Measurements from ENCODE around the gene ALDH1A1. TPM values are rescaled to one million over a fixed set of nuclear protein-coding genes. Genes with fewer than 3 reads are reported as not detected.

The ALDH1A1 gene
- total and polyA plus RNA-seq, 2 of the 8 experiments (the other 6 are each of a cell fraction or from before 2014, with no cell fraction given): 0.50 to 0.82 TPM

GRCh38 chr9:72872718-72873117 is 80.1 kb downstream of the ALDH1A1 start:
- no peak overlapping the region for H3K4me2 ChIP-seq (ENCODE audit: insufficient read depth in 1 of 2, low read depth in 2 of 2, low read length in 2 of 2)
- no peak overlapping the region for H2BK120ac ChIP-seq (replicated peaks; ENCODE audit: low read depth, low read length)
- no peak overlapping the region for H3K56ac ChIP-seq (replicated peaks; ENCODE audit: insufficient read length, low read depth, low read length)
- H2BK12ac ChIP-seq (ENCODE audit: low read depth, low read length): no peak overlapping the region
- H3K18ac ChIP-seq (ENCODE audit: extremely low read depth, low read length): no peak overlapping the region
- no peak overlapping the region for H3K14ac ChIP-seq (ENCODE audit: insufficient read length)
- no peaks in the 10 kb centered on the region for H3K79me2 ChIP-seq (ENCODE audit: control insufficient read depth in 1 of 2, insufficient read depth in 2 of 2, low read length in 2 of 2)
- H3K36me3 ChIP-seq (ENCODE audit: control insufficient read depth in 2 of 4, insufficient read depth in 4 of 4, low read length in 3 of 4): no peaks in the 10 kb centered on the region
- no peak overlapping the region for H2BK20ac ChIP-seq (ENCODE audit: low read length)
- H3K4me3 ChIP-seq (ENCODE audit: extremely low read depth in 1 of 4, insufficient read depth in 2 of 4, low read depth in 3 of 4, low read length in 4 of 4): no peak overlapping the region
- H2BK5ac ChIP-seq (ENCODE audit: low read depth, low read length): no peak overlapping the region
- no peak overlapping the region for H3K9ac ChIP-seq (replicated peaks in 1 of 4; ENCODE audit: extremely low read depth in 1 of 4, low read depth in 3 of 4, low read length in 3 of 4)
- H3K23ac ChIP-seq (ENCODE audit: insufficient read length): no peak overlapping the region
- no peaks in the 10 kb centered on the region; the same call in 1 of the 2 replicates for H3K23me2 ChIP-seq (ENCODE audit: low read depth, low read length)
- no peaks in the 10 kb centered on the region for H4K20me1 ChIP-seq (replicated peaks in 1 of 2; ENCODE audit: control insufficient read depth in 1 of 2, insufficient read depth in 2 of 2, low read length in 2 of 2)
- H3K27me3 ChIP-seq (replicated peaks in 1 of 4; ENCODE audit: control insufficient read depth in 3 of 4, extremely low read depth in 1 of 4, insufficient read depth in 3 of 4, low read length in 3 of 4): no peaks in the 10 kb centered on the region
- H2AK5ac ChIP-seq (ENCODE audit: low read depth, low read length): no peak overlapping the region
- no peak overlapping the region for H2BK15ac ChIP-seq (ENCODE audit: low read length)
- no peak overlapping the region for H3K4ac ChIP-seq (replicated peaks; ENCODE audit: insufficient read length, low read depth, low read length)
- ChIA-PET POLR2A (ENCODE audit: partially characterized antibody) (no interaction called here), CTCF (ENCODE audit: partially characterized antibody) (interaction anchor here (0.9 to 3.2 kb wide), 14 partner anchors 10 to 594 kb away, joined by 3 to 38 read pairs (median 6); no protein-coding TSS in a partner anchor)
- no peak overlapping the region for H3K27ac ChIP-seq (ENCODE audit: low read depth, low read length)
- H4K91ac ChIP-seq (replicated peaks; ENCODE audit: insufficient read length, low read length): no peak overlapping the region
- H4K5ac ChIP-seq (ENCODE audit: insufficient read length, low read depth, low read length): no peak overlapping the region
- FAIRE-seq: no peak
- H3K4me1 ChIP-seq (replicated peaks in 1 of 4; ENCODE audit: control insufficient read depth in 3 of 4, insufficient read depth in 4 of 4, low read length in 3 of 4): peaks cover 0 to 3% (median 1%) of the 10 kb centered on the region in 4 experiments; a peak in 3 of 7 replicates
- no peak for DNase-seq (ENCODE audit: low read depth in 1 of 2, low spot score in 2 of 2)
- H2AFZ ChIP-seq (ENCODE audit: low read length): peak overlapping the region; percentile 63; the same call in 1 of the 2 replicates
- no peaks in the 10 kb centered on the region for H3K79me1 ChIP-seq (ENCODE audit: low read depth, low read length)
- 91% methylated on average over 2 of the region's 2 CpGs; no CpG with 5 or more reads in 1 of the 2 experiments for WGBS, 2 experiments (ENCODE audit: extremely low coverage in 1 of 2, insufficient coverage in 1 of 2, insufficient read length in 1 of 2, insufficient replicate concordance in 2 of 2, low coverage in 1 of 2, low lambda C conversion rate in 2 of 2, missing lambda C conversion rate in 1 of 2)
- H4K8ac ChIP-seq (ENCODE audit: extremely low read depth, insufficient read depth, low read length): no peak overlapping the region
- no peaks in the 10 kb centered on the region for H3K9me3 ChIP-seq (ENCODE audit: insufficient read depth in 2 of 2, low read depth in 1 of 2, low read length in 1 of 2)
- no peak for TF ChIP-seq SP4 (IDR thresholded peaks at IDR 0.05; ENCODE audit: low read length)
- no peak for TF ChIP-seq CTBP2 (IDR thresholded peaks at IDR 0.05; ENCODE audit: borderline replicate concordance, insufficient read depth, insufficient read length, low read length)
- TF ChIP-seq PHF8 (conservative IDR thresholded peaks at IDR 0.05; ENCODE audit: low read depth, low read length): no peak
- TF ChIP-seq SUZ12 (IDR thresholded peaks at IDR 0.05; ENCODE audit: low read length): no peak
- no peak for TF ChIP-seq CHD2 (IDR thresholded peaks at IDR 0.05; ENCODE audit: low read length)
- TF ChIP-seq SIN3A (conservative IDR thresholded peaks at IDR 0.05 in 1 of 2, IDR thresholded peaks at IDR 0.05 in 1 of 2; ENCODE audit: low read depth in 1 of 2, low read length in 2 of 2): no peak
- TF ChIP-seq JUND (IDR thresholded peaks at IDR 0.05; ENCODE audit: low read length): no peak

Data from H1 (cell line).